NCI-H748 (cell line): ENCODE data around the gene AGRN.
A peak's percentile ranks its signal among the peaks of the same experiment; 100 is the strongest.
"Not testable (repeated sequence)": the region's sequence is repeated elsewhere in the genome, so short reads cannot be mapped to it uniquely, and the experiment has no call there.

Experiments
- DNase-seq: peaks from one replicate; lab custom pipeline; 2025; ENCODE audit not compliant: unreplicated experiment; lab: John Stamatoyannopoulos, UW

The AGRN gene

GRCh38 chr1:1020000-1020404, at the start of gene AGRN:
AGRN (plus strand) TSS chr1:1020120; CDS start chr1:1020173, 53 bp downstream.
- DNase-seq, result peak; percentile 32

GRCh38 chr1:970242-970972, 49.5 kb upstream of the AGRN start:
- DNase-seq, result peak; percentile 28

- no peak for DNase-seq
Observed at GRCh38 chr1:970973-971730, 48.8 kb upstream of the AGRN start.

GRCh38 chr1:971751-972506, 48.0 kb upstream of the AGRN start:
- DNase-seq, result no peak

- DNase-seq, result no peak
Observed at GRCh38 chr1:972726-973458, 47.0 kb upstream of the AGRN start.

GRCh38 chr1:973459-974292, 46.2 kb upstream of the AGRN start:
- no peak for DNase-seq

GRCh38 chr1:974293-974640, 45.7 kb upstream of the AGRN start:
- DNase-seq, result no peak

- no peak for DNase-seq
Observed at GRCh38 chr1:974687-975328, 45.1 kb upstream of the AGRN start.

- no peak for DNase-seq
Observed at GRCh38 chr1:975365-975764, 44.6 kb upstream of the AGRN start.

GRCh38 chr1:975896-976683, 43.8 kb upstream of the AGRN start:
- DNase-seq, result peak; percentile 77

GRCh38 chr1:976791-977190, 43.1 kb upstream of the AGRN start:
- not testable (repeated sequence) for DNase-seq

- DNase-seq, result peak; percentile 24
Observed at GRCh38 chr1:978069-978834, 41.7 kb upstream of the AGRN start.

GRCh38 chr1:978835-979743, 40.8 kb upstream of the AGRN start:
- DNase-seq, result no peak

GRCh38 chr1:979744-980072, 40.2 kb upstream of the AGRN start:
- peak; percentile 14 for DNase-seq

- DNase-seq, result no peak
Observed at GRCh38 chr1:980137-980571, 39.8 kb upstream of the AGRN start.

GRCh38 chr1:980602-981395, 39.1 kb upstream of the AGRN start:
- DNase-seq, result no peak
